ENCODE measurements around the gene PHLPP2. TPM values are rescaled to one million over a fixed set of nuclear protein-coding genes. Genes with fewer than 3 reads are reported as not detected.

The PHLPP2 gene
- total and polyA plus RNA-seq, 2 donors: 1.8 to 2.3 TPM

DNA sequence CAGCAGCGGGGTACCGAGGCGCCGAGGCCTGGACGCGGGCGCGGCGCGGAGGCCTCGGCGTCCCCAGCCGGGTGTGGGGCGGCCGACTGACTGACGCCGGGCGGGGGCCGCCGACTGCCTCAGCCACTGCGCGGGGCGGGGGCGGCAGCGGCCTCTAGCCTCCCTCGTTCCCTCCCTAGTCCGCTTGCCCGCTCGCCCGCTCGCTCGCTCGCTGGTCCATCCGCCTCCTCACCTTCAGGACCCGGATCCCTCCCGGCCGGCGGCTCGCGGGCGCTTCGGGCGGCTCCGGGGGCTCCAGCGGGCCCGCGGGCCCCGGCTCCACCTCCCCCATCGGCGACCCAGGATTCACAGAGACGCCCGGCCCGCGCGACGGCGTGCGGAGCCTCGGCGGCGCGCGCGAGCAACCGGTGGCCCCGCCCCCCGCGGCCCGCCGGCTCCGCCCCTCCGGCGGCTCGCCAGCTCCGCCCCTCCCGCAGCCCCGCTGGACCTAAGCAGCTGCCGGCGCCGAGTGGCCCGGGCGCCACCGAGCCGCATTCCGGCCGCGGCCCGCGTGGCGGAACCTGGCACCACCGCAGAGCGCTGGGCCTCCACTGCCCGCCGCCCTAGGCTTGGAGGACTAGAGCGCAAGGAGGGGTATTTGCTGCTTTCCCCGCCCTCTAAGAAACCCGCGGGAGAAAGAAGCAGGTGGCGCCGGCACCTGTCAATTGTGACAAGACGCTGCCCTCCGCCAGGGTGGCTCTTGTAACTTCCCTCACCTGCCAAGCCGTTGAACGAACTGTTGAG is 773 bp downstream of the PHLPP2 start:
- peak overlapping the region in 1 of 2 donors; percentile 81 for H3K27ac ChIP-seq (ENCODE audit: low read depth in 1 of 2, low read length in 1 of 2)
- no peaks in the 10 kb centered on the region for H3K9me3 ChIP-seq (ENCODE audit: control insufficient read depth in 2 of 2, insufficient read depth in 1 of 2, low read length in 1 of 2)
- H3K36me3 ChIP-seq (ENCODE audit: control insufficient read depth in 2 of 2, insufficient read depth in 2 of 2, low read length in 1 of 2): no peaks in the 10 kb centered on the region
- peak overlapping the region; percentile 49 to 82 for H3K4me3 ChIP-seq (ENCODE audit: low read length in 2 of 2)
- H3K27me3 ChIP-seq (ENCODE audit: control insufficient read depth in 2 of 2, insufficient read depth in 1 of 2, low read length in 1 of 2): peaks cover 4 to 10% of the 10 kb centered on the region in 2 donors
- peaks cover 3 to 9% of the 10 kb centered on the region in 2 donors for H3K4me1 ChIP-seq (ENCODE audit: control insufficient read depth in 2 of 2, insufficient read depth in 2 of 2, low read length in 2 of 2)
- DNase-seq (ENCODE audit: low read depth in 6 of 9, low spot score in 9 of 9): peak; percentile 38 to 88 (median 70)
- under 1% methylated on average over 103 of the region's 104 CpGs for WGBS

- peak overlapping the region; percentile 54 to 82 for H3K4me3 ChIP-seq (ENCODE audit: low read length in 2 of 2)
- H3K27ac ChIP-seq (ENCODE audit: low read depth in 1 of 2, low read length in 1 of 2): peak overlapping the region in 1 of 2 donors; percentile 83
- H3K4me1 ChIP-seq (ENCODE audit: control insufficient read depth in 2 of 2, insufficient read depth in 2 of 2, low read length in 2 of 2): peaks cover 3 to 9% of the 10 kb centered on the region in 2 donors
- DNase-seq (ENCODE audit: low read depth in 6 of 9, low spot score in 9 of 9): peak in 8 of 9 donors; percentile 15 to 58 (median 23)
- H3K36me3 ChIP-seq (ENCODE audit: control insufficient read depth in 2 of 2, insufficient read depth in 2 of 2, low read length in 1 of 2): no peaks in the 10 kb centered on the region
- no peaks in the 10 kb centered on the region for H3K9me3 ChIP-seq (ENCODE audit: control insufficient read depth in 2 of 2, insufficient read depth in 1 of 2, low read length in 1 of 2)
- peaks cover 4 to 10% of the 10 kb centered on the region in 2 donors for H3K27me3 ChIP-seq (ENCODE audit: control insufficient read depth in 2 of 2, insufficient read depth in 1 of 2, low read length in 1 of 2)
- WGBS: under 1% methylated on average over 59 of the region's 59 CpGs
These were observed 1.5 kb downstream of the PHLPP2 start for GRCh38 chr16:71722801-71723536.

- WGBS: 83% methylated on average over 8 of the region's 8 CpGs
- Histone ChIP-seq H3K27ac (ENCODE audit: low read depth in 1 of 2, low read length in 1 of 2) (no peak overlapping the region), H3K9me3 (ENCODE audit: control insufficient read depth in 2 of 2, insufficient read depth in 1 of 2, low read length in 1 of 2) (no peaks in the 10 kb centered on the region), H3K36me3 (ENCODE audit: control insufficient read depth in 2 of 2, insufficient read depth in 2 of 2, low read length in 1 of 2) (no peaks in the 10 kb centered on the region), H3K4me3 (ENCODE audit: low read length in 2 of 2) (no peak overlapping the region), H3K4me1 (ENCODE audit: control insufficient read depth in 2 of 2, insufficient read depth in 2 of 2, low read length in 2 of 2) (peaks cover 3 to 9% of the 10 kb centered on the region in 2 donors), H3K27me3 (ENCODE audit: control insufficient read depth in 2 of 2, insufficient read depth in 1 of 2, low read length in 1 of 2) (peaks cover 4 to 10% of the 10 kb centered on the region in 2 donors)
- no peak for DNase-seq (ENCODE audit: low read depth in 6 of 9, low spot score in 9 of 9)
These were observed 3.3 kb downstream of the PHLPP2 start for GRCh38 chr16:71721066-71721740.

- no peak overlapping the region for H3K27ac ChIP-seq (ENCODE audit: low read depth in 1 of 2, low read length in 1 of 2)
- no peak overlapping the region for H3K4me3 ChIP-seq (ENCODE audit: low read length in 2 of 2)
- WGBS: 99% methylated on average over 1 of the region's 1 CpG
- no peaks in the 10 kb centered on the region for H3K36me3 ChIP-seq (ENCODE audit: control insufficient read depth in 2 of 2, insufficient read depth in 2 of 2, low read length in 1 of 2)
- H3K9me3 ChIP-seq (ENCODE audit: control insufficient read depth in 2 of 2, insufficient read depth in 1 of 2, low read length in 1 of 2): no peaks in the 10 kb centered on the region
- H3K27me3 ChIP-seq (ENCODE audit: control insufficient read depth in 2 of 2, insufficient read depth in 1 of 2, low read length in 1 of 2): no peaks in the 10 kb centered on the region
- DNase-seq (ENCODE audit: low read depth in 6 of 9, low spot score in 9 of 9): no peak
- no peaks in the 10 kb centered on the region for H3K4me1 ChIP-seq (ENCODE audit: control insufficient read depth in 2 of 2, insufficient read depth in 2 of 2, low read length in 2 of 2)
These were observed 12.0 kb downstream of the PHLPP2 start for GRCh38 chr16:71712501-71712900.

GRCh38 chr16:71711789-71712188 is 12.7 kb downstream of the PHLPP2 start:
- H3K4me1 ChIP-seq (ENCODE audit: control insufficient read depth in 2 of 2, insufficient read depth in 2 of 2, low read length in 2 of 2): no peaks in the 10 kb centered on the region
- H3K36me3 ChIP-seq (ENCODE audit: control insufficient read depth in 2 of 2, insufficient read depth in 2 of 2, low read length in 1 of 2): no peaks in the 10 kb centered on the region
- no peak overlapping the region for H3K4me3 ChIP-seq (ENCODE audit: low read length in 2 of 2)
- no peaks in the 10 kb centered on the region for H3K9me3 ChIP-seq (ENCODE audit: control insufficient read depth in 2 of 2, insufficient read depth in 1 of 2, low read length in 1 of 2)
- 93% methylated on average over 3 of the region's 3 CpGs for WGBS
- H3K27me3 ChIP-seq (ENCODE audit: control insufficient read depth in 2 of 2, insufficient read depth in 1 of 2, low read length in 1 of 2): no peaks in the 10 kb centered on the region
- DNase-seq (ENCODE audit: low read depth in 6 of 9, low spot score in 9 of 9): no peak
- no peak overlapping the region for H3K27ac ChIP-seq (ENCODE audit: low read depth in 1 of 2, low read length in 1 of 2)

GRCh38 chr16:71709229-71709781 is 15.2 kb downstream of the PHLPP2 start:
- no peak overlapping the region for H3K4me3 ChIP-seq (ENCODE audit: low read length in 2 of 2)
- no peaks in the 10 kb centered on the region for H3K9me3 ChIP-seq (ENCODE audit: control insufficient read depth in 2 of 2, insufficient read depth in 1 of 2, low read length in 1 of 2)
- H3K4me1 ChIP-seq (ENCODE audit: control insufficient read depth in 2 of 2, insufficient read depth in 2 of 2, low read length in 2 of 2): no peaks in the 10 kb centered on the region
- 97% methylated on average over 2 of the region's 2 CpGs for WGBS
- no peaks in the 10 kb centered on the region for H3K27me3 ChIP-seq (ENCODE audit: control insufficient read depth in 2 of 2, insufficient read depth in 1 of 2, low read length in 1 of 2)
- no peak for DNase-seq (ENCODE audit: low read depth in 6 of 9, low spot score in 9 of 9)
- no peaks in the 10 kb centered on the region for H3K36me3 ChIP-seq (ENCODE audit: control insufficient read depth in 2 of 2, insufficient read depth in 2 of 2, low read length in 1 of 2)
- H3K27ac ChIP-seq (ENCODE audit: low read depth in 1 of 2, low read length in 1 of 2): no peak overlapping the region

DNA sequence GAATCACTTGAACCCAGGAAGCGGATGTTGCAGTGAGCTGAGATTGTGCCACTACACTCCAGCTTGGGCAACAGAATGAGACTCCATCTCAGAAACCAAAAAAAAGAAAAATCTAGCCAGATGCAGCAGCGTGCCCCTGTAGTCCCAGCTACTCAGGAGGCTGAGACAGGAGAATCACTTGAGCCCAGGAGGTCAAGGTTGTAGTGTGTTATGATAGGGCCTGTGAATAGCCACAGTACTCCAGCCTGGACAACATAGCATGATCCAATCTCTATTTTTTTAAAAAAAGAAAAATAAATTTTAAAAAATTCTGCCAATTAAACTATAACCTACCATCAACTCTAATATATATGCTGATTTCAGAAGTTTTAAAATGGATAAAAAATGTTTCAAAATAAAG is 15.8 kb downstream of the PHLPP2 start:
- 95% methylated on average over 2 of the region's 2 CpGs for WGBS
- Histone ChIP-seq H3K27me3 (ENCODE audit: control insufficient read depth in 2 of 2, insufficient read depth in 1 of 2, low read length in 1 of 2) (no peaks in the 10 kb centered on the region), H3K9me3 (ENCODE audit: control insufficient read depth in 2 of 2, insufficient read depth in 1 of 2, low read length in 1 of 2) (no peaks in the 10 kb centered on the region), H3K4me1 (ENCODE audit: control insufficient read depth in 2 of 2, insufficient read depth in 2 of 2, low read length in 2 of 2) (no peaks in the 10 kb centered on the region), H3K4me3 (ENCODE audit: low read length in 2 of 2) (no peak overlapping the region), H3K27ac (ENCODE audit: low read depth in 1 of 2, low read length in 1 of 2) (no peak overlapping the region), H3K36me3 (ENCODE audit: control insufficient read depth in 2 of 2, insufficient read depth in 2 of 2, low read length in 1 of 2) (no peaks in the 10 kb centered on the region)
- no peak for DNase-seq (ENCODE audit: low read depth in 6 of 9, low spot score in 9 of 9)

DNA sequence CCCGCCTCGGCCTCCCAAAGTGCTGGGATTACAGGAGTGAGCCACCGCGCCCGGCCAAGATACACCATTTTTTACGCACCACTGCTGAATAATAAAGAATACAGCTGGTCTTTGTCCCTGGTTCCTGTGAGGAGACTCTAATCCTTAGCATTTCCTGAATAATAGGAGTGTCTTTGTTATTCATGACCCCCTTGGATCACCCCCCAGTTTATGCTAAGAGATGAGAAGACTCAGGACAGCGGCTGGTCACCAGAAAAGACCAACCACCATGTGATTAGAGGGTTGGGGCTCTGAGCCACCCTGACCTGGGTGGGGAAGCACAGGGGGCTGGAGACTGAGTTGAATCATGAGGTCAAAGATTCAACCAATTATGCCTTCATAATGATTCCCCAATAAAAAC is 17.3 kb downstream of the PHLPP2 start:
- no peak overlapping the region for H3K4me3 ChIP-seq (ENCODE audit: low read length in 2 of 2)
- no peak for DNase-seq (ENCODE audit: low read depth in 6 of 9, low spot score in 9 of 9)
- H3K9me3 ChIP-seq (ENCODE audit: control insufficient read depth in 2 of 2, insufficient read depth in 1 of 2, low read length in 1 of 2): no peaks in the 10 kb centered on the region
- no peaks in the 10 kb centered on the region for H3K27me3 ChIP-seq (ENCODE audit: control insufficient read depth in 2 of 2, insufficient read depth in 1 of 2, low read length in 1 of 2)
- H3K27ac ChIP-seq (ENCODE audit: low read depth in 1 of 2, low read length in 1 of 2): no peak overlapping the region
- 99% methylated on average over 7 of the region's 7 CpGs for WGBS
- H3K36me3 ChIP-seq (ENCODE audit: control insufficient read depth in 2 of 2, insufficient read depth in 2 of 2, low read length in 1 of 2): no peaks in the 10 kb centered on the region
- no peaks in the 10 kb centered on the region for H3K4me1 ChIP-seq (ENCODE audit: control insufficient read depth in 2 of 2, insufficient read depth in 2 of 2, low read length in 2 of 2)
